HT-29 (cell line): ENCODE measurements around the gene B4GALNT4. TPM values are rescaled to one million over a fixed set of nuclear protein-coding genes. Genes with fewer than 3 reads are reported as not detected.
"Not testable (repeated sequence)": the region's sequence is repeated elsewhere in the genome, so short reads cannot be mapped to it uniquely, and the experiment has no call there.

Source experiments
- DNase-seq: peaks from one replicate; pipeline ENCODE4 v3.0.0-alpha.2; 2015; ENCODE audit warnings: low spot score
- total RNA-seq: library from RNA; depleted of rRNA; stranded (reverse); fragments of >200 nt; shearing (Covaris generic); gene quantifications from 2 replicates; pipeline ENCODE4 v1.2.3, GENCODE V29; 2014

The B4GALNT4 gene
- total RNA-seq, 1 experiment from 2014 or later: not detected

DNA sequence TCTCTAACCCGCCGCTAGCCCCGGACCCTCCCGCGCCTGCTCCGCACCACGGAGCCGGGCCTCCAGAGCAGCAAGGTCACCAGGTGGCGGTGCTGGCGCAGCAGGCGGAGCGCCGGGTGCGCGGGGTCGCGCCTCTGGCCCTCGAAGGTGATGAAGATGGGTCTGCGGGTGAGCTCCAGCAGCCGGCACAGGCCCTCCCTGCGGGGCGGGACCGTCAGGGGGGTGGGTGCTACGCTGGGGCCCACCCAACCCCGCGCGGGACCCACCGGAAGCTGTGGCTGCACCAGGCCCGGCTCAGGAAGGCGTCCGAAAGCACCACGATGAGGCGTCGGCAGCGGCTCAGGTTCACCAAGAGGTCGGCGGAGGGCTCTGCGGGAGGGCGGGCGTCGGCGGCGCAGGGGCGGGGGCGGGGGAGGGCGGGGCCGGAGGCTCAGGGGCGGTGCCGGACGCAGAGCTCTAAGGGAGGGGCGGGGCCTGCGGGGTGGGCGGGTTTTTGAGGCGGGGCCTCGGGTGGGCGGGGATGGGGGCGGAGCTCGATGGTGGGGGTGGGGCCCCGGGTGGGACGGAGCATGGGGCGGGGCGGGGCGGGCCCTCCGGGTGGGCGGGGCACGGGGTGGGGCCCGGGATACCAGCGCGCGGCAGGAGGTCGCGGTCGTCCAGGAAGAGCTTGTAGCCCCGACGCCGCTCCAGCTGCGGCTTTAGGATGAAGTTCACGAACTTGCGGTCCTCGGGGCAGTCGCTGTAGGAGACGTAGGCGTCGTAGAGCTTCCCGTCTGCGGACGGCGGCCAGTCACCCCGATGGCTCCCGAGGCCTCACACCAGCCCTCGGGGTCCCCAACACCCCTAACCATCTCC lies 37.7 kb downstream of the B4GALNT4 start:
- peak; percentile 87 for DNase-seq

GRCh38 chr11:407651-408123 lies 38.4 kb downstream of the B4GALNT4 start:
- no peak for DNase-seq

GRCh38 chr11:408154-409007 lies 39.1 kb downstream of the B4GALNT4 start:
- DNase-seq: peak; percentile 13

DNA sequence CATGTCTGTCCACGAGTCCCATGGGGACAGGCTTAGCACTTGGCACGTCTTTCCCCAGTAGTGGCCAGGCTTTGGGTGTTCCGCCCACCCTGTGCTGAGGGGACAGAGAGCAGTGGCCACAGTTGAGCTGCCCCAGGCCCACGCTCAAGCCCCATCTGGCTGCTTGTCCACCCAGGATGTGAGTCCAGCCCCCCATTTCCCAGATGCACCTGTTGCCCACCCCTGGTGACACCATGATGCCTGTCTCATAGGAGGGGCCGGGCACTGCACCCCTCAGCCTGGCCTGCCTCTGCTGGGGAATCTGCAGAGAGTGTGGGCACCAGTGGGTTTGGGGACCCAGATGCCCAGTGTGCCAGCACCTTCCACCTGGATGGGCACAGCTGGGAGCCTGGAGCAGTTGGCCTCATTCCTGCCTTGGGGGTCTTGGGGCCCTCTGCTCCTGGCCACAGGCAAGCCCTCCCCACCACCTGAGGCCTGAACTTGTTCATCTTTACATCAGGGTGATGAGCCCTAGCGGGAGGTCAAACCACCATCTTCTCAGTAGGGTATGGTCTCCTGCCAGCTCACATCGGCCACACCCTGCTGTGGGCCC lies 39.8 kb downstream of the B4GALNT4 start:
- DNase-seq: no peak

DNA sequence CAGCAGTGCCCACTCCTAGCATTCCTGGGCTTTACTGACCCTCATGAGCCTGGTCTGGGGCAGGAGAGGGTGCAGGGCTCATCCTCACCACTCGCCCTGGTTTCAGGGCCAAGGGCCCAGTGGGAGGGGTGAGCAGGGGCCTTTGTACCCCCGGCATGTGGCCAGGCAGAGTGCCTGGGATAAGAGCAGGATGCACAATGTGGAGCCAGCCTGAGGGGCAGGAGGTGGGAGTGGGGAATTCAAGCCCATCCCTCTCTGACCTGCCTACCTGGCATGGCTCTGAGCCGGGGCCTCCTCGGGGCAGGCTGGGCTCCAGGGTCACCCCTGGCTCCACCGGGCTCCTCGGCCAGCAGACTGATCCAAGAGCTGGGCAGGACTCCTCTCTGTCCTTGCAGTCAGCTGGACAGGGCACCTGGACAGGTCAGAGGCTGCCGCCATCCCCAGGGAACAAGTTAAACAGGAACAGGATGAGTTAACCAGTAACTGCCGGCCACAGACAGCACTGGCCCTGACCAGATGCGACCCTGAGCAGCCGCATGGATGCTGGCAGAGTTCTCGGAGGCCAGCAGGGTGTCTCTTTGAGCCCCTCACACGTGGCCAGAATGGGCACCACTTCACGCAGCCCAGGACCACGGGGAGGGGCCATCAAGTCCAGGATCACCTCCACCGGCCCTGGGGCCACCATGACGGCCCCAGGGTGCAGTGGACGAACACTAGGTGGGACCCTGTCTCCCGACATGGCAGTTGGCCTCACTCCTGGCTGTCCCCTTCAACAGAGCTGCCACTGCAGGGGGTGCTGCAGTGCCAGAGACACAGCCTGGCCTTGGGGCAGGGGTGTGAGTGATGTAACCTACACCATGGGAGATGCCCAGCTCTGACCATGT lies 40.5 kb downstream of the B4GALNT4 start:
- DNase-seq: peak; percentile 48

DNA sequence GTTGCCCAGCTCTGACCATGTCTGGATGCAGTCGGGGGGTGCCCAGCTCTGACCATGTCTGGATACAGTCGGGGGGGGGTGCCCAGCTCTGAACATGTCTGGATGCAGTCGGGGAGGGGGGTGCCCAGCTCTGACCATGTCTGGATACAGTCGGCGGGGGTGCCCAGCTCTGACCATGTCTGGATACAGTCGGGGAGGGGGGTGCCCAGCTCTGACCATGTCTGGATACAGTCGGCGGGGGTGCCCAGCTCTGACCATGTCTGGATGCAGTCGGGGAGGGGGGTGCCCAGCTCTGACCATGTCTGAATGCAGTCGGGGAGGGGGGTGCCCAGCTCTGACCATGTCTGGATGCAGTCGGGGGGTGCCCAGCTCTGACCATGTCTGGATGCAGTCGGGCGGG lies 41.4 kb downstream of the B4GALNT4 start:
- DNase-seq: not testable (repeated sequence)

DNA sequence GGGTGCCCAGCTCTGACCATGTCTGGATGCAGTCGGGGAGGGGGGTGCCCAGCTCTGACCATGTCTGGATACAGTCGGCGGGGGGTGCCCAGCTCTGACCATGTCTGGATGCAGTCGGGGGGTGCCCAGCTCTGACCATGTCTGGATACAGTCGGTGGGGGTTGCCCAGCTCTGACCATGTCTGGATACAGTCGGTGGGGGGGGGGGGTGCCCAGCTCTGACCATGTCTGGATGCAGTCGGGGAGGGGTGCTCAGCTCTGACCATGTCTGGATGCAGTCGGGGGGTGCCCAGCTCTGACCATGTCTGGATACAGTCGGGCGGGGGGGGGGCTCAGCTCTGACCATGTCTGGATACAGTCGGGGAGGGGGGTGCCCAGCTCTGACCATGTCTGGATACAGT lies 42.2 kb downstream of the B4GALNT4 start:
- not testable (repeated sequence) for DNase-seq

DNA sequence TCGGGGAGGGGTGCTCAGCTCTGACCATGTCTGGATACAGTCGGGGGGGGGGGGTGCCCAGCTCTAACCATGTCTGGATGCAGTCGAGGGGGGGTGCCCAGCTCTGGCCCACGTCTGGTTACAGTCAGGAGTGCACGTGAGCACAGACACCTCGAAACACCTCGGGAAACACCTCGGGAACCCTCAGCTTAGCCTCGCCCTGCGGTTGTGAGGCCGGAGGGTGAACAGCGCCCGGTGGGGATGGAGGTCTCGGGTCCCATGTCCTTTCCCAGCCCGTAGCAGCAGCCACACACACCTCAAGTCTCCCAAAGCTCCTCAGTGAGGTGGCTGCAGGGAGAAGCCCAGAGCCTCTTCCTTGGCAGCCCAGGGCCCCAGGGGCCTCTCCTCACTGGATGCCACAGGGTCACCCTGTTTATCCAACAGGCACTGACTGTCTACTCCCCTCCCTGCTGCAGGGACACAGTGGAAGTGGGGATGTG lies 43.4 kb downstream of the B4GALNT4 start:
- DNase-seq: no peak

GRCh38 chr11:413120-414081 lies 44.1 kb downstream of the B4GALNT4 start:
- no peak for DNase-seq

DNA sequence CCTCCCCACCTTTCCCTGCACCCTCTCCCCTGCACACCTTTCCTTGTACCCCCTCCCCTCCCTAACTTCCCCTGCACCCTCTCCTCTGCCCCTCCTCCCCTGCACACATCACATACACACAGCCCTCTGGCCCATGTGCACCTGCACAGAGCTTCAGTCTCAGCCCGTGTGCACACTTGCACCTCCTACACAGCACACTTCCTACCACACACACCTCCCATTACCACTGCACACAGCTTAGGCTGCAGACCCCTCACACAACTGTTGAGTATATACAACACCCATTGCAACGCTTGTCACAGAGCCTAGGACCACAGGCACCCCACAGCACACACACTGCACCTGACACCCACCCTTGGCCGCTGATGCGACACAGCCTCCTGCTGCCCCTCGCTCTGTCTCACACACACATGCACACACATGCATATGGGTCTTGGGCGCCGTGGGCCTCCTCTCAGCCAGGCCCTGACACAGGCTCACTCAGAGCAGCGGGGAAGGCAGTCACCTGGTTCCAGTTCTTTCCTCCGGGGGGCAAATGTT lies 45.1 kb downstream of the B4GALNT4 start:
- DNase-seq: no peak

DNA sequence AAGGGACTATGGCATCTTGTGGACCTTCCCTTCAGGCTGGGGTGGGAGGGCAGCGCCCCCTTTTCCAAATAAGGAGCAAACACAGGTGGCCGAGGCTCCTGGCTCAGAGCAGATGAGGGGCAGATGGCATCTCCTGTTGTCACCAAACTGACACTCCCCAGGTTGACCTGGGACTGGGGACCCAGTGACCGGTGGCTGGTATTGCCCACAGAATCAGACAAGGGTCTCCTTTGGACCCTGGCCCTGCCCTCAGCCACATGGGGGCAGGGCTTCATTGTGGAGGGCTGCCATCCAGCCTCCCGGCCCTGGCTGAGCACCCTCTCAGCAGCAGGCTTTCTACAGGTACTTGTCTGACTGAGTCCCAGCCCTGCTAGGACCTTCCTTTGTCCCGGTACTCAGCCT lies 46.3 kb downstream of the B4GALNT4 start:
- DNase-seq: peak; percentile 54

DNA sequence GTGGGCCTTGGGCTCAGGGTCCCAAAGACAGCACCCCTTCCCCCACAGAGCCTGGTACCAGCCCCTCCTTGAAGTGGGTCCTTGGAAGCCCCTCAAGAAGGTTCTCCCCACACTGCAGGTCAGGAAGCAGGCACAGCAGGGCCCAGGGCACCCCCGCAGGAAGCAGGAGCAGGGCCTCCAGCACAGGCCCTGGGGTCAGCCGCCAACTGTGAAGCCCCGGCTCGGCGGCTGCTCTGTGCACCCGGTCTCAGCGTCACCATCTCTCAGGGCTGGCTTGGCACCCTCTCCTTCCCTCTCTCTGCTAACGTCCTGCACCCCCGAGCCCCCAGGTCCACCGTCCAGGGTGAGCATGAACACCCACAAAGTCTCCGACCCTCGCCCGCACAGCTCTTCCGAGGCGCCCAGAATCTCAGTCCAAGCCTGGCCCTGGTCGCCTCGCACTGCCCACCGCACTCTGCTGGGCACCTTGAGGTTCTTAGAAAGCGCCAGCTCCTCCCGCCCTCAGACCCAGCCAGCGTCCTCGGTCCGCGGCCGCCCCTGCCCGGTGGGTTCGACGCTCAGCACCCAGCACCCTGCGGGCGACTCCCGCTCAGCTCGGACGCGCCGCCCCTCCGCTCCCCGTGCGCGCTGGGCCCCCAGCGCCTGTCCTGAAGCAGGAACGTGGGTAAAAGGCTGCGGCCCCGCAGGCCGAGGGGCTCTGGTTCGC lies 46.9 kb downstream of the B4GALNT4 start:
- peak; percentile 50 for DNase-seq

DNA sequence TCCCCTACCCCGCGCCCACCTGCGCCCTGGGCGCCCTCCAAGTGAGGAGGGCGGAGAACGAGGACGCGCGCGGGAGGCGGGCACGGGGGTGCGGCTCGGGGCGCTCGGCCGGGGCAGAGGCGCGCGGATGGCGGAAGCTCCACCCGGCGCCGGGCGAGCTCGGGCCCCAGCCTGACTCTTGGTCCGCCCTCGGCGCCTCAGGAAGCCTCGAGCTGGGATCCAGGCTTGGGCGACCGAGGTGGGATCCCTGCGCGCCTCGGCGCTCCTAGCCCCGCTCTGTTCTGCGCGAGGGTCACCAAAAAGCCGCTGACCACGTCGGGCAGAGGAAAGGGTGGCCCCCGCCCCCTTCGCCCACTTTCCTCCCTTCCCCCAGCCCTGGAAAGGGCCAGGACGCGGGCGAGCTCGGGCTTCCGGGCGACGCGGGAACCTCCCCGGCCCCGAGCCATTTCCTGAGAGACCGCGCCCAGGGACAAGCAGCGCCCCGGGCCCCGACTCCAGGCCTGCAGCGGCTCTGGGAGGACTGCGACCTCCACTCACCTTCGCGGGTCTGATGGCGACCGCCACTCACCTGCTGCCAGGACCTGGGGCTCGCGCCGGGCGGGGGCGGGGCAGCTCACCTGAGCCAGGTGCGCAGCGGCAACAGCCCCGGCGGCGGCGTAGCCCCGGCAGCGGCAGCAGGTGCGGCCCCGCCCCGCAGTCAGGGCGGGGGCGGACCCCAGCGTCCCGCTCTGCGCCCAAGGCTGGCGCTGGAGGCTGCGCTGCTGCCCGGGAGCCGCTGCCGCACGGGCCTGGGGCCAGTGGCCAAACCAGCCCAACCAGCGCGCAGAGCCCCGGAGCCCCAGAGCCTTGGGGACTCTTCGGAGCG lies 47.7 kb downstream of the B4GALNT4 start:
- DNase-seq: peak; percentile 93

- DNase-seq: peak; percentile 25
Measured at GRCh38 chr11:417652-418342, 48.5 kb downstream of the B4GALNT4 start.

GRCh38 chr11:418343-419247 lies 49.3 kb downstream of the B4GALNT4 start:
- peak; percentile 0 for DNase-seq
